ENCODE results near the gene INAVA.

Gene INAVA

GRCh38 chr1:200890027-200890426, 4.7 kb upstream of the INAVA start:
- no peak overlapping the region for H2AFZ ChIP-seq (ENCODE audit: low read depth, low read length)
- peaks cover 35% of the 10 kb centered on the region for H3K4me1 ChIP-seq (ENCODE audit: insufficient read depth, low read length)
- H3K9ac ChIP-seq (ENCODE audit: low read depth, low read length), result no peak overlapping the region
- H3K4me3 ChIP-seq (ENCODE audit: low read depth in 1 of 2, low read length in 2 of 2), result no peak overlapping the region
- H3K79me2 ChIP-seq (ENCODE audit: insufficient read depth, low read length), result no peaks in the 10 kb centered on the region
- H3K27ac ChIP-seq (ENCODE audit: low read length), result no peak overlapping the region
- H3K36me3 ChIP-seq (ENCODE audit: insufficient read depth, low read length), result no peaks in the 10 kb centered on the region
- H4K20me1 ChIP-seq (ENCODE audit: insufficient read depth, low read length), result no peaks in the 10 kb centered on the region
- H3K27me3 ChIP-seq (ENCODE audit: insufficient read depth, low read length, poor library complexity), result no peaks in the 10 kb centered on the region
- DNase-seq (no peak), ATAC-seq (ENCODE audit: insufficient read depth, low read depth) (no peak)
- no peaks in the 10 kb centered on the region for H3K9me3 ChIP-seq (ENCODE audit: insufficient read depth, low read length, severe bottlenecking)
- TF ChIP-seq CTCF (IDR thresholded peaks at IDR 0.05; ENCODE audit: borderline replicate concordance, extremely low read depth, low read length, poor library complexity, severe bottlenecking), result no peak
- no peak for TF ChIP-seq EZH2 (IDR thresholded peaks at IDR 0.05; ENCODE audit: borderline replicate concordance, low read depth, low read length, severe bottlenecking)
- H3K4me2 ChIP-seq (ENCODE audit: insufficient read depth, low read length), result no peak overlapping the region

- Histone ChIP-seq H3K4me3 (ENCODE audit: low read depth in 1 of 2, low read length in 2 of 2) (no peak overlapping the region), H3K27ac (ENCODE audit: low read length) (no peak overlapping the region), H2AFZ (ENCODE audit: low read depth, low read length) (no peak overlapping the region), H4K20me1 (ENCODE audit: insufficient read depth, low read length) (no peaks in the 10 kb centered on the region), H3K9ac (ENCODE audit: low read depth, low read length) (no peak overlapping the region), H3K9me3 (ENCODE audit: insufficient read depth, low read length, severe bottlenecking) (no peaks in the 10 kb centered on the region), H3K4me1 (ENCODE audit: insufficient read depth, low read length) (peaks cover 30% of the 10 kb centered on the region), H3K79me2 (ENCODE audit: insufficient read depth, low read length) (no peaks in the 10 kb centered on the region), H3K4me2 (ENCODE audit: insufficient read depth, low read length) (no peak overlapping the region), H3K36me3 (ENCODE audit: insufficient read depth, low read length) (no peaks in the 10 kb centered on the region), H3K27me3 (ENCODE audit: insufficient read depth, low read length, poor library complexity) (no peaks in the 10 kb centered on the region)
- no peak for ATAC-seq (ENCODE audit: insufficient read depth, low read depth)
- TF ChIP-seq CTCF (IDR thresholded peaks at IDR 0.05; ENCODE audit: borderline replicate concordance, extremely low read depth, low read length, poor library complexity, severe bottlenecking) (no peak), EZH2 (IDR thresholded peaks at IDR 0.05; ENCODE audit: borderline replicate concordance, low read depth, low read length, severe bottlenecking) (no peak)
- DNase-seq, result no peak
Measured at GRCh38 chr1:200890818-200891773, 3.6 kb upstream of the INAVA start.

GRCh38 chr1:200891774-200892157, 2.9 kb upstream of the INAVA start:
- Histone ChIP-seq H3K79me2 (ENCODE audit: insufficient read depth, low read length) (no peaks in the 10 kb centered on the region), H3K9me3 (ENCODE audit: insufficient read depth, low read length, severe bottlenecking) (no peaks in the 10 kb centered on the region), H3K36me3 (ENCODE audit: insufficient read depth, low read length) (no peaks in the 10 kb centered on the region), H3K27me3 (ENCODE audit: insufficient read depth, low read length, poor library complexity) (no peaks in the 10 kb centered on the region), H3K9ac (ENCODE audit: low read depth, low read length) (no peak overlapping the region), H3K4me1 (ENCODE audit: insufficient read depth, low read length) (peaks cover 29% of the 10 kb centered on the region), H3K4me2 (ENCODE audit: insufficient read depth, low read length) (no peak overlapping the region), H3K27ac (ENCODE audit: low read length) (no peak overlapping the region), H4K20me1 (ENCODE audit: insufficient read depth, low read length) (no peaks in the 10 kb centered on the region), H3K4me3 (ENCODE audit: low read depth in 1 of 2, low read length in 2 of 2) (no peak overlapping the region), H2AFZ (ENCODE audit: low read depth, low read length) (no peak overlapping the region)
- DNase-seq, result no peak
- ATAC-seq (ENCODE audit: insufficient read depth, low read depth), result no peak
- TF ChIP-seq EZH2 (IDR thresholded peaks at IDR 0.05; ENCODE audit: borderline replicate concordance, low read depth, low read length, severe bottlenecking), result no peak
- TF ChIP-seq CTCF (IDR thresholded peaks at IDR 0.05; ENCODE audit: borderline replicate concordance, extremely low read depth, low read length, poor library complexity, severe bottlenecking), result no peak

Measured in DND-41 (cell line).